Measurements from ENCODE around the gene KIAA1614.
A peak's percentile ranks its signal among the peaks of the same experiment; 100 is the strongest.

The KIAA1614 gene, protein sequence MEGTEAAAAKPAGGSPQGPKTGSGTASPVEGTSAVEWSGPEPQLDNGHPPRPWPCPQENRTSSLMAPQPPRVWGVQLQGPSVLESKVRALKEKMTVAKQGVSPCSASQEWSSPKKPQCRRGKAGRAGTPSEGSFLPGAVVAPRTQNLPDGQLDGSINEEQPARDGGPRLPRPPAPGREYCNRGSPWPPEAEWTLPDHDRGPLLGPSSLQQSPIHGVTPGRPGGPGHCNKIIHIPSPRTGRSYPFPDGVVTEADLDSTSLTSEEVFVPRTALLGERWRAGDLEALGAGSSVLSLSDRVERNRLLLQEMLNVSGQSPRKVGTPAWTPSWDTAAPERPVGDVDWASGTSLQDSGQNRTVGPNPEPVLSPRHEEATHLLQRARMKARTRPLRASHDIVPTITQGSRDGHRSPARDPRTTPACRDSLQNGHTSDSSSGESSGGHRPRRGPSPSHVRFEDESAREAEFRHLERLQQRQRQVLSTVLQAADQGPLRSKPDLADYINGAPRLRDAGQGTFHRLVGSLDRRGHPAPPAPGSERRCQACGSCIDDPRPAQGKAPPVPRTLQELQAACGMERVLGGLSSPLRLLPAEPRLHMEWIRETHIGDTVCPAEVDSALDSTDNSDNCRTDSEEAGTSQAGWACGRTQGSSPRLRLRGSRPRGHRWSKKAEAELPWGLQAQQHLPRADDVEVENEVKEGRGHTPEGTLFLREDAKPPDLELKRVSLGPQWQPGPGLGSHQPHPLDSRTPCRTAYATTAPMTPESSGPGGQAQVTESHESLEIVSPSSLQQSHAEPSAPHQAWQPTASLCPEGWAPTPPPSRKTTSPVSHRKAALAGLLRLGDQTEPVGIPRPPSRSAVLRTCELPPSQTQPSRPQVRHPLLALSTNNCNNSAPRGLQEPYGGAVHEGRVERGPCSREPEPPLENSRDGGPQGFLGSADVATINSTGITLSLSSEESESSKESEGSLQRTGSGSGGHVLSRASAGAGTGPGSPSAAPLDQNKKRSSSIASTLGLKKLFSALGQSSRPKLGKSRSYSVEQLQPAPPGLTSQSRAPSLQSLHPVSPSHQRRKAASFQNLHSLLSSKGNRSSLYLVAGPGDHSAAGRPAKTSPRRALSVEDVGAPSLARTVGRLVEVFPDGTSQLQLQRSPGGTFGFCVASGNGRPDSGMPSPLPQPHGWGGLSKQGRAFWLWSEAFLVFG

DNA sequence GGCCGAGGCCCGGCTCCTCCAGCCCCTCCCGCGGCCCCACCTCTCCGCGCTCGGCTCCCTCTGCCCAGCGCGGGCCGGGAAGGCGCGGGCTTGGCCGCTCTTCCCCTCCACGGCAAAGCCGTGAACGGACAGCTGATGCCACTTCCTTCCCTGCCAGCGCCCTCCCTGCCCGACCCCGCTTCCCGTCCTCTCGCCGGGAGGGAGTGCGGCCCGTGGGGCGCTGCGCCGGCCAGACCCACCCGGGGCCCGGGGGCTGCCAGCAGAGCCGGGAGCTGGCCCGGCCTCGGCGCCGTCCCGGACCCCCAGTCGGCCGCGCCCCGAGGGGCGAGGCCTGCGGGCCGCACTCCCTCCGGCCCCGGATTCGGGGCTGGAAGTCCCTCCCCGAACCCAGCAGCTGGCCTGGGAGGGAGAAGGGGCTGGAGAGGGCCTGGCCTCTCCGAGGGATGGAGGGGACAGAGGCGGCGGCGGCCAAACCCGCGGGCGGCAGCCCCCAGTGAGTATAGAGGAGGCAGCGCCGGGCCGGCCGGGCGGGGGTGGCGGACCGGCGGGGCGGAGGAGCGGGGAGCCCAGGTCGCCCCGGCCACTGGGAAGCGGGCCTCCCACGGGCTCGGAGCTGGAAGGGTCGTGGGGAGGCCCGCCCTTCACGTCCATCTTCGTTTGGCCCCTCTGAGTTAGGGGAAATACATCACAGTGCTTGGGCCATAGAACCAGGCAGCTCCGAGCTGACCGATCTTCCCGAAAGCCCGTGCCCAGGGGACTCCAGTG is at the start of gene KIAA1614:
TSS of gene KIAA1614 (plus strand) at position 97 of the 765 bp plus-strand sequence. CDS start at position 444, 347 bp downstream.
- DNase-seq (ENCODE audit: low spot score): peak; percentile 84

DNA sequence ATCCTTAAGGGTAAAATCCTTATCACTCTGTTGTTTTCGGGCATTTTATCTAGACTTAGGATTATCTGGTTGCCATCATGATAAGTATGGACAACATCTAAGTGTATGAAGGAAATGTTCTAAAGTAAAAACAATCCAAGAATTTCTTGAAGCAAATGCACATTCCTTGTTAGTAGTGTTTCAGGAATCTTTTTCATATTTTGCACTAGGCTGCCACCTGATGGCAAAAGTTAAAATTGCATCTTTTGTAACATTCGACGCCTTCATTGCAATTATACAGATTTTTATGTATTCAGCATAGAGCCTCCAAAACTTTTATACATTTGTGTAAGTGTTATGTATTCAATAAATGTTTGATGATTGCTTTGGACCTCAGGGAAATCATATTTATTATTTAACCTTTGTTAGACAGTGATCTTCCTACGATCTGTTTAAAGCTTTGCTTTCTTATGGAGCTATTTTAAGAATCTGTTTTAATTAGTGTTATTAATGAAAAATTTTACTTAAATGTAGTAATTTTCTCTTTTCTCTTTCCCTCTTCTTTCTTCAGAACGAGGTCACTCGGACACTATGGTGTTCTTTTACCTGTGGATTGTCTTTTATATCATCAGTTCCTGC is 49.4 kb upstream of the KIAA1614 start:
- DNase-seq (ENCODE audit: low spot score): no peak

DNA sequence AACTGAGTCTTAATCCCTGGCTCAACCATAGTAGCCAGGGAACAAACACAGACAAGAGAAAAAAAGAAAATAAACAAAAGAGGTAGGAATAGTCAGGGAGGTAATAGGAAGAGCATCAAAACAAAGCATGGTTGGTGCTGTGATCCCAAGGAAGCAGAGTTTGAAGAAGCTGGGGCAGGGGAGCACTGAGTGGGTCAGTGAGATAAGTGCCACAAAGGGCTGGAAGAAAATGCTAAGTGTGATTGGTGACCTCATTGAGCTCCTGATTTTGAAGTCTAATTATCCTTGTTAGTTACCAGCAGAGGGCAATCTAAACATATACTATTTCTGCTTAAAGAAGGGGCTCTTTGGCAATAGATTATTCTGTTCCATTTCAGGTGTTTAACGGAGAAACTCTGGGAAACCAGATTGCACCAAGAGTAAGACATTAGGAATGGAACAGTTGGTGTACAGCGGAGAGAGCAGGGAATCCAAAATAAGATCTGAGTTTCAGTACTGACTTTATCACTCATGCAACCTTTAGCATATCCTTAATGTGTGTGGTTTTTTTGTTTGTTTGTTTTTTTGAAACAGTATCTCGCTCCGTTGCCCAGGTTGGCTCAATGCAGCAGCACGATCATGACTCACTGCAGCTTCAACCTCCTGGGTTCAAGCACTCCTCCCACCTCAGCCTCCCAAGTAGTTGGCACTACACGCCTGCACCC is 30.7 kb upstream of the KIAA1614 start:
- no peak for DNase-seq (ENCODE audit: low spot score)

DNA sequence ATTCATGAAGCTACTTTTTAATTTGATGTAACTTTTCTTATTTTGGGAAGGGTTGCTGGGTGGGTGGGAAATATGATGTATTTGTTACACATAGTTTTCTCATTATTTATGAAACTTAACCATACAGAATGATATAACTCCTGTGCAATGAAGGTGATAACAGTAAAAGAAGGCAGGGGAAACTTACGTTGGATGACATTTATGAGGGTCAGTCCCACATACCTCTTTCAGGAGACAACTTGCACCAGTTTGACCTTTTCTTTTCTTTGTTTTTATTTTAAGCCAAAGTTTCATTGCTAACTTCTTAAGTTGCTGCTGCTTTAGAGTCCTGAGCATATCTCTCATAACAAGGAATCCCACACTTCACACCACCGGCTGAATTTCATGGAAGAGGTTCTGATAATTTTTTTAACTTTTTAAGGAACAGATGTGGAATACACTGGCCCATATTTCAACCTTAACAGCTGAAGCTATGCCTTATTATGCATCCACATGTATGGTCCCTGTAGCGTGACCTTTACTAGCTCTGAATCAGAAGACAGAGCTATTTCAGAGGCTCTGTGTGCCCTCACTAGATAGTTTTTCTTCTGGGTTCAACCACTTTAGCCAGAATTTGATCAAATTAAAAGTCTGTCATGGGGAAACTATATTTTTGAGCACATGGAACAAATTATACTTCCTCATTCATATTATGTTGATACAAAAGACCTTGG is 28.0 kb upstream of the KIAA1614 start:
- DNase-seq (ENCODE audit: low spot score): no peak

DNA sequence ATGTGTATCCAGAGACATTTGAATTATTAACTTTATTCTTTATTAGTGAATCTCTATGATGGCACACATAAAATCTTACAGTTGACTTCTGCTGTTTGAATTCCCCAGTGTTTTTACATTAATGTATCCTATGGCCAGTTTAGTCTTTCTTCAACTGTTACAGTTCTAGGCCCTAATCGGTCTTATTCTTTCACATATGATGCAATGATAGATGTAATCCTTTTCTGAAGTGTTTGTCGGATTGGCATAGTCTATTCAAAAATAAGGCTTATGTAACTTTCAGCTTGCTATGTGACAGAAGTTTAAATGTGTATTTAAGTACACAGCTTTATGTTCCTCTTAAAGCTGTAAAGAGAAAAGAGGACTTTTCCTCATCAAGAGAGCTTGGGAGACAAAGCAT is 26.4 kb upstream of the KIAA1614 start:
- DNase-seq (ENCODE audit: low spot score): no peak

DNA sequence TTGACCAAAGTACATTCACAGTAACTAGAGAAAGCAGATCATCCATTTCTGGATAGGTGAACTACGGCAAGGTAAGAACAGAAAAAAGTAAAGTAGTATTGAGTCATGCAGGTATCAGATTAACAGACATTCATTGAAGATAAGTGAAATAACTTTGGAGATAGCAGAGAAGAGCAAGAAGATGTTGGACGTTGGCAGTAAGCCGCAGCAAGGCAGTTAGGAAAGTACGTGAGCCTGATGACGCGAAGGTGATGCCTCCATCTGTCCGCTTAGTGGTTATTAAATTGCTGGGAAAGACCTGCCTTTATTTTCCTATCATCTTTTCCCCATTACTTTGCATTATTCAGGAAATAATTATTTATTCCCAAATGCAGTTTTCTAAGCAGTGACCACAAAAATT is 24.9 kb upstream of the KIAA1614 start:
- DNase-seq (ENCODE audit: low spot score): no peak

DNA sequence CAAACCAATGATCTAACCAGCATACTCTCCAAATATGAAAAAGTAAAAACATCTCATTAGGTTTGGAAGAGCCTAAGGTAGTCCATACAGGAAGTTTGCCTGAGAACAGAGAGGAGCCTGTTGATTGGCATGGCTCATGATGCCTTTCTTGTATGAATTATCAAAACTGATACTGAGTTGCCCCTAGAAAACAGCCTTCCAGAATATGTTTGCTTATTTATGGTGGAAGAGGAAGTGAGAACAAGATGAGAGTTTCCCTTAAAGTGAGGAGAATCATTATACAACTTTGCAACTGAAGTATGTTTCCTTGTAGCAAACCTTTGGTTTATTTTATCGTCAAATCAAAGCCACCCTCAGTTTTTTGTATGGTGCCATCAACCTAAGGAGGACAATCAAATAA is 23.8 kb upstream of the KIAA1614 start:
- DNase-seq (ENCODE audit: low spot score): no peak

DNA sequence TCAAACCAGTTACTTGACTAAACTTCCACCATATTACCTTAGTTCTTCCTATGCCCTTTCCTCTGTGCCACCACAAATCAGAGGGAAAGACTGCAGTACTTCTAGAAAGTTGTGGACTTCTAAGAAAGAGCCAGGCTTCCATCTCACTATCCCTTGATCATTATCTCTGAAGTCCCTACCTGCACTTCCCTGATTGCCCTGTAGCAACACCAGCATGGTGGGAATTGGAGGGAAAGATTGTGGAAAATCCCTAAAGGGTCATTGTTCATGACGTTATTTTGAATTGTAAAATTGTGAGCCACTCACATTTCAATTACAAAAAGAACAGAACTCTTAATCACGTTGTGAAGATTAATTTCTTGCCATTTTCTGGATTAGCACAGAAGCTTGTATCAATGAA is 23.4 kb upstream of the KIAA1614 start:
- DNase-seq (ENCODE audit: low spot score): no peak

DNA sequence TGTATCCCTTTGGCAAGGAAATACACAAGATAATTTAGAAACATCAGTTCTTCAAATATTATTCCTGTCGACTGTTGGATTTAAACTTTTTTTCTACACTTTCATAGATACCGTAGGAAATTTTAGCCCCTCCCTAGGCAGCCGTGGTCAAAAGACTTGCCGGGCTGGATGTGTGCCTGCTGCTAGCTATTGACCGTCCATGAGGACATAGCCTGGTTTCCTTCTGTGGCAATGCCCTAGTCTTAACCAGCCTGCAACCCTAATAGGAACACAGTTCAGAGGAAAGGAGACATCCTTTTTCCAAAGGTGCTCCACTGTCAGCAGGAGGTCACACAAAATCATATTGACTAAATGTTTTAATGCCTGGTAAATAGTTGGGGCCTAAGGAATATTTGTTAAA is 20.4 kb upstream of the KIAA1614 start:
- DNase-seq (ENCODE audit: low spot score): no peak

DNA sequence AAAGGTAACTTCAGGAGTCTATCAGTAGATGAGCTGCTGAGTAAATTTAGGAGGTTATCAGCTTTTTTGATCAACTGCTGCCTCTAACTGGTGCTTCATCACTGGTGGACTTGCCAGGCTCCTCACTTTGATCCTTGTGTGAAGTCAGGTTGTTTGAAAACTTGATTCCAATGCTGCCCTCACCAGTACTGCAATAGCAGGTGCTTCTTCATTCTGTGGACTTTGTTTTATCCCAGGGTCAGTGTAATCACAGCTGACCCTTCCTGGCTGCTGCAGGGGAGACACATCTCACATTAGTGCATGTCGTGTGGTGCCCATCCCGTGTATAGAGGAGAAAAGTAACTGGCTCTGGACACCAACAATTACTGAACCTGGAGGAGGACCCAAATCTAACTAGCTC is 20.0 kb upstream of the KIAA1614 start:
- no peak for DNase-seq (ENCODE audit: low spot score)

DNA sequence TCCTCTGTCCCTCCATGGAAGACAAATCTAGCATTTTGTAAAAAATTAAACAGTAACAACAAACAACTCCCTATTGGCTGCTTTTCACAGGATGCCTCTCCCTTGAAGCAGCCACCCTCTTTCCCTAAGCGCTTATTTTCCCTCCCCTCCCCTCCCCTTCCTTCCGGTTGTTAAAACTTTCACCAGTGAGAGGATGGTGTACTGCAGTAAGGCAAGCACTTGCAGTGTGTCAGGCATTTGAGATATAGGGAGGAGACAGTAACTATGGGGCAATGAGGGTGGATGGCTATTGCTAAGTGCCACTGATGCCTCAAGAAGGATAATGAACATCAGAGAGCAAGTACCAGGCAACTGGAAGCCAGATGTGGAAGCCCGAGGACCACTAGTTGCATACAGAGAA is 19.1 kb upstream of the KIAA1614 start:
- no peak for DNase-seq (ENCODE audit: low spot score)

DNA sequence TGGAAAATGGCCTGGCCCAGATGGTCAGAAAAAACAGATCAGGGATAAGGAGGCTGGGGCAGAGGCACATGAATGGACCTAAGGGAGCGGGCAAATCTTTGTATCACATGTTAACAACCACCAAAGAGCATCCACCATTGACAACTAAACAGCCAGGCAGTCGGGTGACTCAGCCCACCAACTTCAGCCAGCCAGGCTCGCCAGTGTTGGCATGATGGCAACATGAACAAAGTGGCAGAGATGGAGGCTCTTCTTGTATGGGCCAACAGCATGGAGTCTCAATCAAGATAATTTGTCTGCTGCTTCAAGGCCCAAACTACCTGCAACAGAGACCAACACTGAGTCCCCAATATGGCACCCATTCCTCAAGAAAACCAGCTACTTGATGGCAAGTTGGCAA is 16.5 kb upstream of the KIAA1614 start:
- DNase-seq (ENCODE audit: low spot score): no peak

DNA sequence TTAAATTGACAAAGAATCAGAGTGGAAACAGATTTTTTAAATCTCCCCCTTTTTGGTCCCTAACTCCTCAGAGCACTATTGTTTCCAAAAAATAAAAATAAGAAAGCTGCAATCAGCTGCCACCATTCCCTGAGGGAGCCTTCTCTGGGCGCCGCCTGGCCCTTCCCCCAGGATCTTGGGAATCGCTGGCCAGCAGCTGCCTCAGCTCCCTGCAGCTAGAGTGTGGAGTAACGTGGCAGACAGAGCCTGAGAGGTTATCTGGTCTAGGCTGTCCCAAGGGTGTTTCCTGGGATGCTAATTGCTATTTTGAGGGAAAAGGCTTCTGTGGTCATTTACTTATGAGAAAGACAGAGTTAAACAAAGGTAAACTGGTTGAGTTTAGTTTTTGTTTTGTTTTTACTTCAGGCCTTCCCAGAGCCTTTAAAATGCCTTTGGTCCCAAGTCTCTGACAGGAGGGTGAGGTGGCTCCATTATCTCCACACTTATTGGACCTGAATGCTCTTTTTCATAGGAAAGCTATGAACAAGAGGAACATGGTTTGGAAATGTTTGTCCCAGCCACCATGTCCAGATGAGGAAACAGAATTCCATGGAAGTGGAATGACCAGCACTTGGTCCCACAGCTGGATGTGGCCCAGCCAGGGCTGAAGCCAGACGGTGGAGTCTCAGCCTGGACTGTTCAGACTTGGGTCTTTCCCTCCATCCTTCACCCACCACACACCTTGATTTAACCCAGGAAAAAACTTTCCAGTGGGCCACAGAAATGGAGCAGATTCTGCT is 14.1 kb upstream of the KIAA1614 start:
- no peak for DNase-seq (ENCODE audit: low spot score)

DNA sequence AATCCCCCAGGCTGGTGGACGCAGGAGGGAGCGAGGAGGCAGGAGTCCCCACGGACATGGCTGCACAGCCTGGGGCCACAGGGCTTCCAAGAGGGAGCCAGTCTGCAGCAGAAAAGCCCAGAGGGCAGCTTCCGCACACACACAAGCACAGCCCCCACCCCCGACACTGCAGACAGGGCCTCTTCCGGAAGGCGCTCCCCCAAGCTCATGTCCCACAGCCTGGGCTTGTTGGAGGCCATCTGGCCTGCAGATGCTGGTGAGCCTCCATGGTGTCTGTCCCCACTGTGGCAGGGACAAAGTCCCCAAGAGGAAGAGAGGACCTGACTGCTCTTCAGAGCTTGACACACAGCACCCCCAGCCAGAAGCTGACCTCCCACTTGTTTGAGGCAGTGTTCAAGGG is 13.4 kb upstream of the KIAA1614 start:
- DNase-seq (ENCODE audit: low spot score): no peak

DNA sequence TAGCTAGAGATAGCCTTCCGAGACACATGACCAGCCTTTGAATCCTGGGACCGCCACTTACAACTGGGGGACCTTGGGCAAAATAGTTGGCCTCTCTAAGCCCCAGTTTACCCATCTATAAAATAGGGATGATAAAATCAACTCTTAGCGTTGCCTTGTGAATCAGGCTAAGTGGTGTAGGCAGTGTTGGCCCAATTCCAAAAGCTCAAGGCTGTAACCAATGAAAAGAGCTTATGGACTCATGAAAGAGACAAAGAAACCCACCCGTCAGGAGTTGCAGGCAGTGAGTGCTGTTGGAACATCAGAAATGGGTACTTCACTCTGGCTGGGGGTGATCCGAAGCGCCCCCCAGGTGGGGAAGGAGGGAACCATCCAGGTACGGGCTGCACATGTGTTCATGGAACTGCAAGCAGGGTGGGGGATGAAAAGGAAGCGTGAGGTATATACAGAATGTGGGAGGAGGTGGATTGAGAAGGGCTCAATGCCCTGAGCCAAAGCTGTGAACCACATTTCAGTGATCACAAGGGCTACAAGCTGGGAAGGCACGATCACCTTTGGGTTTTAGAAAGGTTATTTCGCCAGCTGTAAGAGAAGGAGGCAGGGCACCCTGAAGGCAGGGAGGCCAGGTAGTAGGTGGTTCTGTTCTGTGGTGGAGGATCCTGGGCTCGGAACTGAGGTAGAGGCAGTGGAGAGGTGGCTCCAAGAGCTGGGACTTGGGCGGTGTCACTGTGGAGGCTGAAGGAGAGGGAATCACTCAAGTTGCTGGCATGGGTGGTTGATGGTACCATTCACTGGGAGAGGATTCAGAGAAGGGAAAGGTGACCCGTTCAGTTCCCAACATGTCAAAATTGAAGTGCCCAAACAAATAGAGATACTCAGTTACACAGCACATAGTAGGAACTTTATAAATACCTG is 11.4 kb upstream of the KIAA1614 start:
- DNase-seq (ENCODE audit: low spot score): no peak

DNA sequence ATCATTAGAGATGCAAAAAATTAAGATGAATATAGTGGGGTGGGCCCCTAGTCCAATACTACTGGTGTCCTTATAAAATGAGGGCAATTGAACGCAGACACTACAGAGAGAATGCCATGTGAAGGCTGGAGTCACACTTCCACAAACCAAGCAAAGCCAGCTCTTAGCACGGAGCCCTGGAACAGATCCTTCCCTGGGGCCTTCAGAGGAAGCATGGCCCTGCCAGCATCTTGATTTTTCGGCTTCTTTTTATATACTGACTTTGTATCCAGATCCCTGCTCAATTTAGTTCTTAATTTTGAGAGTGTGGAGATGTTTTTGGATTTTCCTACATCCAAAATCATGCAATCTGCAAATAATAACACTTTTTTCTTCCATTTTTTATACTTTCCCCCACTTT is 10.2 kb upstream of the KIAA1614 start:
- no peak for DNase-seq (ENCODE audit: low spot score)

DNA sequence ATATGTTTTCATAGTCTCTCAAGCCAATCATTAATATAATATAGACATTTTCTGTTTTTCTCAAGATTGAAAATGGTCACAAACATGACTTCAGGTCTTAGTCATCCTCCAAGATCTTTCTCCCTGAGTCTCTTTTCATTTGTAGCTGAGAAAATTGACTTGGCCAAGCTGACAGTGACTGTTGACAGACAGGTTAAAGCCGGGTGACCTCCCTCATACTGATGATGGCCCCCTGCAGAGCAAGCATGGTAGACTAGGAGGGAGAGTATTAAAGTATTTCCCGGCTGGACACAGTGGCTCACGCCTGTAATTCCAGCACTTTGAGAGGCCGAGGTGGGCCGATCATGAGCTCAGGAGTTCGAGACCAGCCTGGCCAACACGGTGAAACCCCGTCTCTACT is 6.8 kb upstream of the KIAA1614 start:
- DNase-seq (ENCODE audit: low spot score): no peak

DNA sequence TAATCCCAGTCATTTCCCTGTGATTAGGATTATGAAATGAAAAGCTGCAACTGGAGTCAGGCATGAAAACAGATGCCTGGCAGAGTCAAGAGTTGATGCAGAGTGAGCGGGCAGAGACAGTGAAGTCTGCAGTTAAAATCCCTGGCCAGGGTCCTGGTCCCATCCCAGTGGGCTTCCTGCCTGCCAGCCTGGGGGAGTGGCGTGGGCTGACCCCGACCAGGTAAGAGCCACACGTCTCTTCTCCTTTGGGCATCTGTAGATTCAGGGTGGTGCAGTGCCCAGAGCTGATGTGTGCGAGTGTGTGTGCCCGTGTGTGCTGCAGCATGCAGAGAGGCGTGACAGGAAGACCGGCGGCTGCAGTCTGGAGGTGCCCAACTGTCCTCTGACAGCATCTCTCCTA is 6.2 kb upstream of the KIAA1614 start:
- DNase-seq (ENCODE audit: low spot score): no peak
